Measurements from ENCODE around the gene KRT9. TPM values are rescaled to one million over a fixed set of nuclear protein-coding genes. Genes with fewer than 3 reads are reported as not detected.
A peak's percentile ranks its signal among the peaks of the same experiment; 100 is the strongest.

KRT9 gene
- polyA plus RNA-seq, 6 donors from 2014 or later: not detected

DNA sequence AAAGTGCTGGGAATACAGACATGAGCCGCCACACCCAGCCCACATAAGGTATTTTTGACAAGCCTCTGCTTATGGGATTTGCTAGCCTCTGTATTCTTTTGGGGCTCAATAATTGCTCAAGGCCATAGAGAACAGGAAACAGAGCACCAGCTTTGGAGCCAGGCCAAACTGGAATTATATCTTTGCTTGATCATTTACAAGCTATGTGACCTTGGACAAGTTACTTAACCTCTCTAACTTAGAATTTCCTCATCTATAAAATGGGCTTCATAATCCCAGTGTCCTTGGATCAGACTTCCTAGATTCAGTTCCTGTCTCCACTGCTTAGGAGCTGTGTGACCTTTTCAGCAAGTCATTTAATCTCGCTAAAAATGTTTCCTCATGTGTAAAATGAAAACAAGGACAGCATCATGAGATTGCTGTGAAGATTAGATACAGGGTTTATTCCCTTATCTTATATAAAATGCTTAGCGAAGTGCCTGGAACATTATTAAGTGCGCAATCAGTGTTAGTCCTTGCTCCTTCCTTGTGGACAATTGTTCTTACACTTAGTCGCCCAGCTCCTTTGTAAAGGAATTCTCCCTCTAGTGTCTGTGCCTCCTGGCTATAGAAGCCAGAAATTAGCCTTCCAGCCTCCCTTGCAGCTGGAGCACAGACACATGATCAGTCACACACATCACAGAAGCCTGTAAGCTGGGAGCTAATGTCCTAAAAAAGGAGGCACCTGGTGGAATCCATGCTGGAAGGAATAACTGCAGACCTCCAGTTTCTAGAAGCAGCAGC lies 16.6 kb downstream of the KRT9 start:
- Mint-ChIP-seq H3K27me3 (peaks cover 53 to 79% (median 73%) of the 10 kb centered on the region in 3 donors), H3K4me1 (no peaks in the 10 kb centered on the region), H3K9me3 (no peaks in the 10 kb centered on the region), H3K36me3 (no peaks in the 10 kb centered on the region), H3K27ac (no peak overlapping the region), H3K4me3 (no peak overlapping the region)
- ATAC-seq (ENCODE audit: low read depth in 2 of 2): no peak
- DNase-seq: no peak

DNA sequence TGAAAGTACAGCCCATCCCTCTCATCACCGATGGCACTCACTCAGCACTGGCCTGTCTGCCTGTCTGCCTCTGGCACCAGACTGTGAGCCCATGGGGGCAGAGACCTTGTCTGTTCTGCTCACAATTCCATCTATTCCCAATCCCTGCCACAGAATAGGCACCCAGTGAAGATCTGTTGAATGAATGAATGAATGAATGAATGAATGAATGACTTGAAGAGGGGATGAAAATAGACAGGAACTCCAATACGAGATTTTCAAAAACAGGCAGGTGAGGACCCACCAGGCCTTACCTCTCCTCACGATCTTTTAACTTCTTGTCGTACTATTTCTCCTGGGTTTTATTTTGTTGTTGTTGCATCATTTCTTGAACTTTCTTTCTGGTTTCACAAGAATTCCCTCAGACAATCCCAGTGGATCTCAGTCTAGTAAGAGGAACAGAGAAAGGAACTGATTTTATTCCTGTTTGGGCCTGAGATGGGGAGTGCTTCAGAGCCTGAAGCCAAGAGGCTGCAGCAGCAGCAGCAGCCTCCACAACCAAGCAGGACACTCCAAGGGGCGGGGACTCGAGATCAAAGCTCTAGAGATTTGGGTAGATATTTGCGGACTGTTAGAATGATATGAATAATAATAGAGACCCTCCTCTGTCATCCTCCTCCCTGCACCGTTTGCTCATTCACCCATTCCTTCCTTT lies 17.7 kb downstream of the KRT9 start:
- Mint-ChIP-seq H3K4me3 (no peak overlapping the region), H3K36me3 (no peaks in the 10 kb centered on the region), H3K27ac (no peak overlapping the region), H3K27me3 (peaks cover 45 to 71% (median 65%) of the 10 kb centered on the region in 3 donors), H3K9me3 (no peaks in the 10 kb centered on the region), H3K4me1 (peaks cover 4 to 5% (median 4%) of the 10 kb centered on the region in 3 donors)
- no peak for ATAC-seq (ENCODE audit: low read depth in 2 of 2)
- no peak for DNase-seq

DNA sequence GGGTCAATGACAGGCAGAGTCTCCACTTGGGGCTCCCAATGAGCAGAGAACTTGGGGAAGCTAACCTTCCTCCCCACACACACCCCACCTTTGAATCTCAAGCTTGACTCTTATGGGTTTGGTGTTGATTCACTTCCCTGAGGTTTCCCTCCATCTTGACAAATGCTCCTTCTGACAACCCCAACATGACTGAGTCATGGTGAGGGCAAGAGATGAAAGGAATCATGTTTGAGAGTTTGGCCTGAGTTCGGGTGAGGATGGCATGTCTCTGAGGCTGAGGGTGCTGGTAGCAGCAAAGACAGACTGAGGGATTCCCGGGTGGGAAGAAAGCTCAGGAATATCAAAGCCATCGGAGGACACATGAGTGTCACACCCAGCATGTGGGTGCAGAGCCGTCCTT lies 18.7 kb downstream of the KRT9 start:
- peaks cover 44 to 66% (median 64%) of the 10 kb centered on the region in 3 donors for H3K27me3 Mint-ChIP-seq
- H3K36me3 Mint-ChIP-seq: no peaks in the 10 kb centered on the region
- H3K27ac Mint-ChIP-seq: peak overlapping the region in 3 of 6 donors; percentile 6 to 55 (median 20)
- DNase-seq (no peak), ATAC-seq (ENCODE audit: low read depth in 2 of 2) (no peak)
- no peaks in the 10 kb centered on the region for H3K9me3 Mint-ChIP-seq
- peaks cover 9 to 14% (median 12%) of the 10 kb centered on the region in 3 donors for H3K4me1 Mint-ChIP-seq
- peak overlapping the region in 1 of 8 donors; percentile 14 for H3K4me3 Mint-ChIP-seq

DNA sequence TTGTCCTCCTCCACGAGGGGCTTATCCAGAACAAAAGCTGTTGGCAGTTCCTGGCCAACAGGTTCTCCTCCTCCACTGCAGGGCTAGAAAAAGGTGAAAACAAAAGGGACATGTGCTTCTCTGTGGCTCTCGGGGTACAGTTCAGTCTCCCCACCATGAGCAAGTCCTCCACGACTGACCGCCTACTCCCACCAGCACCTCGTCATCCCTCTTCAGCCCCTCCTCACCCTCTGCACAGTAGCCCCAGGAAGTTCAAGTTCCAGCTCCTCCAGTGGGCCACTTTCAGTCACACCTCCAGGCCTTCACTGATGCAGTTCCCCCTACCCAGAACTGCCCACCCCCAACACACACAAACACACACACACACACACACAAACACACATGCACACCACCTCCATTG lies 19.4 kb downstream of the KRT9 start:
- H3K27ac Mint-ChIP-seq: no peak overlapping the region
- peaks cover 12 to 20% (median 12%) of the 10 kb centered on the region in 3 donors for H3K4me1 Mint-ChIP-seq
- no peak for ATAC-seq (ENCODE audit: low read depth in 2 of 2)
- H3K9me3 Mint-ChIP-seq: peaks cover 0 to 3% (median 0%) of the 10 kb centered on the region in 7 donors
- H3K4me3 Mint-ChIP-seq: no peak overlapping the region
- H3K36me3 Mint-ChIP-seq: peaks cover 0 to under 1% of the 10 kb centered on the region in 2 donors
- H3K27me3 Mint-ChIP-seq: peaks cover 37 to 66% (median 65%) of the 10 kb centered on the region in 3 donors
- DNase-seq: no peak

DNA sequence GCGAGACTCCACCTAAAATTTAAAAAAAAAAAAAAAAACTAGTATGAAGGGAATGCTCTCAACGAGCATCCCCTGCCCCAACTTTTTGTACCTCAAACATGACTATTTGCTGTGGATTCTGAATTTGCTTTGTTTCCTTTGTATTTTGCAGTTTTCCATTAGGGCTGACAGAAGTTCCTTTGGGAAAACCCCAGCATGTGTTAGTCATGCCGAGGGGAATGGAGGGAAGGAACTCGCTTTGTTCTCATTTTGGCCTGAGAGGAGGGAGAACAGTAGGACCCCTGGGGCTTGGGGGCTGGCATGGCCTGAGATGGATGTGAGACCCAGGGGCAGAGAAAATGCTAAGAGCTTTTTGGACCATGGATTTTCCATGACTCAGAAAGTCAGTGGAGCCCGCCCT lies 20.5 kb downstream of the KRT9 start:
- Mint-ChIP-seq H3K27ac (no peak overlapping the region), H3K4me1 (peaks cover 12 to 20% (median 12%) of the 10 kb centered on the region in 3 donors), H3K27me3 (peaks cover 35 to 67% (median 65%) of the 10 kb centered on the region in 3 donors), H3K9me3 (peaks cover 0 to 9% (median 6%) of the 10 kb centered on the region in 7 donors), H3K4me3 (no peak overlapping the region), H3K36me3 (peaks cover 9 to 11% of the 10 kb centered on the region in 2 donors)
- no peak for DNase-seq
- ATAC-seq (ENCODE audit: low read depth in 2 of 2): no peak

DNA sequence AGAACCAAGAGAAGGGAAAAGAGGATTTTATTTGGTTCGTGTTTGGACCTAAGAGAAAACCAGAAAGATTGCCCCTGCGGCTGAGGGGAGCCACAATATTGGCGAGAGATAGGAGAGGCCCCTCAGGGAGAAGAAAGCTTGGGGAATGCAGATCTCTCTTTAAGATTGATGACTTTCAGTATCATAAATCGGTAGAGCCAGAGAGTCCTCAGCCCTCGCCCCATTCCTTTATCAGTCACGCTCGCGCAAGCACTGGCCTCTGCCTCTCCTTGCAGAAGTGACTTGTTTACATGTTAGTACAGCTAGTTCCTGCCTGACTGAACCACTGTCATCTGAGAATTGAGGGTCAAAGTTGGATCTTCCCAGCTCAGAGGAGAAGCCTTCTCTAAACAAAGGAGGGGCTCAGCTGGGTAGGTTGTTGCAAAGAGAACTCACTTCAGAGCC lies 22.2 kb downstream of the KRT9 start:
- H3K36me3 Mint-ChIP-seq: peaks cover 9 to 14% of the 10 kb centered on the region in 2 donors
- no peak for DNase-seq
- peaks cover 12 to 20% (median 12%) of the 10 kb centered on the region in 3 donors for H3K4me1 Mint-ChIP-seq
- peaks cover 0 to 11% (median 7%) of the 10 kb centered on the region in 7 donors for H3K9me3 Mint-ChIP-seq
- peak overlapping the region in 5 of 8 donors; percentile 34 to 76 (median 56) for H3K4me3 Mint-ChIP-seq
- ATAC-seq (ENCODE audit: low read depth in 2 of 2): no peak
- H3K27ac Mint-ChIP-seq: peak overlapping the region in 1 of 6 donors; percentile 32
- H3K27me3 Mint-ChIP-seq: peaks cover 24 to 64% (median 62%) of the 10 kb centered on the region in 3 donors

DNA sequence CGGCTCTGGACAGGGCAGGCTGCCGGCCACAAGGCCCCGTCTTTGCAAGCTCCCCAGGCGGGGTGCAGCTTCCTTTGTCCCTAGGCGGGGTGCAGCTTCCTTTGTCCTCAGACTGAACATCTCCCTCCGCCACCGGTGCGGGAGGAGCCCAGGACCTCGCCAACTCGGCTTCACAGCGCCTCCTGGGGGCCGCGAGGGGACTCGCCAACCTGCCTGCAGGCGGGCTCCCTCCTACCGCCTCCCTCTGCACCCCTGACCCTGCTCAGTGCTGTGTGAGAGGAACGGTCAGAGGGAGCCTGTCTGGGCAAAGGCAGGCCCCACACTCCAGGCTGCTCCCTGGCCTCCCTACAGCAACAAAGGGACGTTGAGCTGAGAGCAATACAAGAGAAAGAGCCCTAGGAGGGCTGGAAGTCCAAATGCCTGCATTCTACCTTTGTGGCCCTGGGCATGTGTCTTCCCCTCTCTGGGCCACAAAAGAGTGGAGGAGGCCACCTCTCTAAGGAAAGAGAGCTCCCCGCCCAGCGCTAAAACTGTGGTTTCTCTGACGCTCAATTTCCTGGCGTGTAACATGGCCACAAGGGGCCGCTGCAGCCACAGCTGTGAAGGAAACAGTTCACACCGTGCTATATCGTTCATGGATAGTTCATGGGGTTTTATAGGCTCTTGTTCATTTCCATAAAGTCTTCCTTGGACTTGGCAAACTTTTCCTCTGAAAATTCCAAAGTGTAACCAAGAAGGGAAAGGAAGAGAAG lies 22.8 kb downstream of the KRT9 start:
- peak; percentile 59 for DNase-seq
- ATAC-seq (ENCODE audit: low read depth in 2 of 2): peak; percentile 87
- Mint-ChIP-seq H3K9me3 (peaks cover 0 to 11% (median 7%) of the 10 kb centered on the region in 7 donors), H3K27me3 (peaks cover 18 to 58% (median 56%) of the 10 kb centered on the region in 3 donors), H3K27ac (peak overlapping the region in 2 of 6 donors; percentile 2 to 32), H3K4me3 (peak overlapping the region; percentile 34 to 77 (median 54)), H3K4me1 (peaks cover 12 to 20% (median 12%) of the 10 kb centered on the region in 3 donors), H3K36me3 (peaks cover 9 to 14% of the 10 kb centered on the region in 2 donors)

DNA sequence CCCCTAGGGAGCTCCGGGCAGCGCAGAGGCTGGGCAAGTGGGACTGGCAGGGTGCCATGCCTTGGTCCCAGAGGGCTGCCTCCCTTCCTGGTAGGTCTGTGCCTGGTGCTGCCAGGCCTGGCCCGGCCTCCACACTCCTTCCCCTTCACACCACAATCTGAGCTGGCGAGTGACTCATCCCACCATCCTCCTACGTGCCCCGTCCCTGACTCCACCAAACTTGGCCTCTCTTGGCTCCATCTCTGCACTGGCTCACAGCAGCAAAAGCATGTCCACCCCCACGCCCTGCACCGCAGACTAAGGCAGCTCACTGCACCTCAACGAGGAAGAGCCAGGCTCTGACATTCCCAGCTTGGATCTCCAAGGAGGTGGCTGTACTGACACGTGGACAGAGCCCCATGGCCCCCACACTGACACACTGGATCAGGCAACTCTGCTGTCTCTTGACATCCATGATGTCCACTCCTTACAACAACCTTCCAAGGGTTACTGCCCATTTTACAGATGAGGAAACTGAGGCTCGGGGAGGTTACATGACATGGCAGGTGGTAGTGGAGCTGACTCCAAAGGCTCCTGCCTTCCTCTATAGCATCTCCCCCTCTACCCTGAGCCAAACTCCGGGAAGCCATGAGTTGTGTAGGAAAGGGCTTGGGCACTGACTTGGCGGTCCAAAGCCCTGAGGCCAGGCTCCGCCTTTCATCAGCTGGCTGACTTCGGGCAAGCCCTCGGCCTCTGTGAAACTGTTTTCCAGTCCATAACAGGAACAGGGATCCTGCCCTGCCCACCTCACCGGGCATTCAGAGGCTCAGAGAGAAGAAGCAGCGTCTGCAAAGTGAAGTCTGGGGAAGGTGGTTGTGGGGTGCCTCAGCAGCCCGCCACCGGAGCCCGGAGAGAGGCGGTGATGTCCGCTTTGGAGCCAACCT lies 23.7 kb downstream of the KRT9 start:
- Mint-ChIP-seq H3K4me3 (peak overlapping the region in 4 of 8 donors; percentile 52 to 77 (median 72)), H3K36me3 (peaks cover 9 to 14% of the 10 kb centered on the region in 2 donors)

DNA sequence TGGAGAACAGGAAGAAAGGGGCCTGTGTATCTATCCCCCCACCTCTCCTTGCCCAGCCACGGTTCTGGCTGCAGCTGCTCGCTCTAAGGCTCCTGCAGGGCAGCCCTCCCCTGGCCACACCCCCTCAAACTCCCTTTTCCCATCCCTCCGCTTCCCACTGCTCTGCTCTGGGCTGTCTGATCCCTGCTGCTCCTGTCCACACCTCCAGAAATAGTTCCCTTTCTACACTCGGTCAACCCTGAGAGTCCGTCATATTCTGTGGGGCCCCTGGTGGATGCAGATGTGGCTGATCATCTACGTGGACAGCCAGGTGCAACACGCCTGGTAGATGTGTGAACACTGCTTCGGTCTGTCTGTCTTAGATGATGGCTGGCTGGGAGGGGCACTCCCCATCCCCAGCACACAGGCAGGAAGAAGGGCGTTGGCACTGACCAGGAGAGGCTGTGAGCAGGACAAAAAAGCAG lies 24.4 kb downstream of the KRT9 start:
- no peak overlapping the region for H3K27ac Mint-ChIP-seq

More for the DNA sequence above, 23.7 kb downstream of the KRT9 start:
- H3K9me3 Mint-ChIP-seq: peaks cover 0 to 11% (median 7%) of the 10 kb centered on the region in 7 donors
- ATAC-seq (ENCODE audit: low read depth in 2 of 2) (peak; percentile 8 to 13), DNase-seq (no peak)
- H3K27ac Mint-ChIP-seq: no peak overlapping the region
- H3K4me1 Mint-ChIP-seq: peaks cover 12 to 20% (median 12%) of the 10 kb centered on the region in 3 donors
- peaks cover 18 to 49% (median 47%) of the 10 kb centered on the region in 3 donors for H3K27me3 Mint-ChIP-seq

DNA sequence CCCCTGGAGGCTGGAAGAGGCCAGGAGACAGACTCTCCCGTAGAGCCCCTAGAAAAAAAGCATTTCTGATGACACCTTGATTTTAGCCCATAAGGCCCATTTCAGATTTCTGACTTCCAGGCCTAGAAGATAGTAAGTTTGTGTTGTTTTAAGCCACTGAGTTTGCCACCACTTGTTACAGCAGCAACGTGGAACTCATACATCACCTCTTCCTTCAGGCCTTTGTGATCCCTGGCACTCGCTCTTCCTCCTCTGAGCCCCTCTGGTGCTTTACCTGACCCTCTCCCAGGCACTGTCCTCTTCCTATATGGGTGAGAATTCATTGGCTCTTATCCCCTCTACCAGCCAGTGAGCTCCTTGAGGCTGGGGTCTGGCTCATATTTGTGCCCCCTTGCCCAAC lies 25.0 kb downstream of the KRT9 start:
- Mint-ChIP-seq H3K27me3 (peaks cover 11 to 39% (median 36%) of the 10 kb centered on the region in 3 donors), H3K9me3 (peaks cover 0 to 11% (median 7%) of the 10 kb centered on the region in 7 donors), H3K4me3 (no peak overlapping the region), H3K36me3 (peaks cover 9 to 14% of the 10 kb centered on the region in 2 donors), H3K27ac (no peak overlapping the region), H3K4me1 (peaks cover 12 to 20% (median 12%) of the 10 kb centered on the region in 3 donors)
- no peak for ATAC-seq (ENCODE audit: low read depth in 2 of 2)
- no peak for DNase-seq

More for the DNA sequence above, 24.4 kb downstream of the KRT9 start:
- peaks cover 0 to 11% (median 7%) of the 10 kb centered on the region in 7 donors for H3K9me3 Mint-ChIP-seq
- ATAC-seq (ENCODE audit: low read depth in 2 of 2) (no peak), DNase-seq (no peak)
- no peak overlapping the region for H3K4me3 Mint-ChIP-seq
- H3K27me3 Mint-ChIP-seq: peaks cover 13 to 42% (median 40%) of the 10 kb centered on the region in 3 donors
- peaks cover 9 to 14% of the 10 kb centered on the region in 2 donors for H3K36me3 Mint-ChIP-seq
- peaks cover 12 to 20% (median 12%) of the 10 kb centered on the region in 3 donors for H3K4me1 Mint-ChIP-seq

DNA sequence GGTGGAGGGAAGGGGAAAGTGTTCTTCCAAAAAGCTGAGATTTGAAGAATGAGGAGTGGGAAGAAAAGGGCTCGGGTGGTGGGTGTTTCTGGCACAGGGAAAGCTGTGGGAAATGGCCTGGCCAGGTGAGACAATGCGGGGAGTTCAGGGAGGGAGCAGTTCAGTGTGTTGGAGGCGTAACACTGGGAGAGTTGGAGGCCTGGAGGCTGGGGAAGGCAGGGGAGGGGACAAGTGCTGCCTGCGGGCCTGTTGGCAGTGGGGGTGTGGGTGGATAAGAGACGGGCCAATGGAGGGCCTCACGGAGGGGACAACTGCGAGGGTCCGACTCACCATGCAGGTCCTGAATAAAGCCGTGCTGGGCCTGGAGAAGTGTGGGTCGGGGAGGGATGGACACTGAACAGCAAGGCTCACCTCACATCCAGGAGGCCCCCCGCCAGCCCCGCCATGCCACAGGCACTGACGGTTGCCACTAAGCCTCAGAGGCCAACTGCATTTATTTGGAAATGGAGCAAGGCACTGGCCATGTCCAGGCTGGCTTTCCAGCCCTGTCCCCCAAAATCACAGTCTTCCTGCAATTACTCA lies 25.9 kb downstream of the KRT9 start:
- H3K4me3 Mint-ChIP-seq: no peak overlapping the region
- H3K36me3 Mint-ChIP-seq: peaks cover 9 to 14% of the 10 kb centered on the region in 2 donors
- H3K9me3 Mint-ChIP-seq: peaks cover 0 to 11% (median 7%) of the 10 kb centered on the region in 7 donors
- no peak for ATAC-seq (ENCODE audit: low read depth in 2 of 2)
- H3K27me3 Mint-ChIP-seq: peaks cover 6 to 44% (median 31%) of the 10 kb centered on the region in 3 donors
- DNase-seq: no peak
- peaks cover 12 to 20% (median 12%) of the 10 kb centered on the region in 3 donors for H3K4me1 Mint-ChIP-seq
- peak overlapping the region in 1 of 6 donors; percentile 54 for H3K27ac Mint-ChIP-seq
